Parathyroid adenoma (tissue), 2 donors: ENCODE results near the gene MEIS2.

Experiments used
- H2AFZ ChIP-seq: fragments of 300-600 bp; sonication (generic); one replicate; pipeline ENCODE4 v1.7.0; 2017; ENCODE audit warnings: antibody characterized with exemption, mild to moderate bottlenecking
- H3K27ac ChIP-seq: fragments of 300-600 bp; sonication (generic); one replicate; pipeline ENCODE4 v1.7.0; 2017
- H3K27me3 ChIP-seq: fragments of 300-600 bp; sonication (generic); one replicate; pipeline ENCODE4 v1.7.0; 2017; ENCODE audit warnings: low read length; ENCODE audit not compliant: control insufficient read depth, insufficient read depth
- H3K36me3 ChIP-seq: fragments of 300-600 bp; sonication (generic); one replicate; pipeline ENCODE4 v1.7.0; 2017; ENCODE audit warnings: low read length; ENCODE audit not compliant: control insufficient read depth, insufficient read depth
- H3K4me1 ChIP-seq: fragments of 300-600 bp; sonication (generic); one replicate; pipeline ENCODE4 v1.7.0; 2017; ENCODE audit warnings: control low read depth
- H3K4me2 ChIP-seq: fragments of 300-600 bp; sonication (generic); one replicate; pipeline ENCODE4 v1.7.0; 2017; ENCODE audit warnings: low read length
- H3K4me3 ChIP-seq: fragments of 300-600 bp; sonication (generic); one replicate; pipeline ENCODE4 v1.7.0; 2017; ENCODE audit warnings: low read depth, low read length
- H3K79me2 ChIP-seq: fragments of 300-600 bp; sonication (generic); one replicate; pipeline ENCODE4 v1.7.0; 2017; ENCODE audit warnings: control low read depth
- H3K9ac ChIP-seq: fragments of 300-600 bp; sonication (generic); one replicate; pipeline ENCODE4 v1.7.0; 2017; ENCODE audit warnings: mild to moderate bottlenecking
- H3K9me3 ChIP-seq: fragments of 300-600 bp; sonication (generic); one replicate; pipeline ENCODE4 v1.7.0; 2017; ENCODE audit warnings: low read length; ENCODE audit not compliant: control insufficient read depth
- TF ChIP-seq, protein P1 (sequence below): fragments of 300-600 bp; sonication (generic); IDR thresholded peaks from one replicate; pipeline ENCODE4 v1.7.0; 2017; ENCODE audit warnings: antibody characterized with exemption, mild to moderate bottlenecking
- donor health status: primary hyperparathyroidism.

Gene MEIS2

DNA sequence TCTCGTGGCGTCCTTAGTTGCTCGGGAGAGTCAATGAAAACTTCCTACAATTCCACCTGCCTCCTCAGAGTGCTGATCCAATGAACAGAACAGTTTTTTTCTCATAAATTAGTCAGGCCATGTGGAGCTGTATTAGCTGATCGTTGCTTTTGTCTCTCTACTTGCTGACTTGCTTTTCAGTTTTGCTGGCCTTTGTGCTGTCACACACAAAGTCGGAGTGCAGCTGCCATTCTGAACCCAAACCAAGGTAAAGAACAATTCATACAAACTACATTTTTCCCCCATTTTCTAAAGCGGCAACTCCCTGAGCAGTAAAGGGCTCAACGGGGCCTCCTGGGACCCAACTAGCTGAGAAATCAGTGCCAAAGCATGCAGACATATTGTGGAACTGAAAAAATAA, 43.1 kb downstream of the MEIS2 start:
- H3K9me3 ChIP-seq = no peaks in the 10 kb centered on the region
- no peak overlapping the region for H3K4me2 ChIP-seq
- H2AFZ ChIP-seq = no peak overlapping the region
- no peaks in the 10 kb centered on the region for H3K27me3 ChIP-seq
- no peaks in the 10 kb centered on the region for H3K4me1 ChIP-seq
- no peak overlapping the region for H3K27ac ChIP-seq
- TF ChIP-seq, protein P1, sequence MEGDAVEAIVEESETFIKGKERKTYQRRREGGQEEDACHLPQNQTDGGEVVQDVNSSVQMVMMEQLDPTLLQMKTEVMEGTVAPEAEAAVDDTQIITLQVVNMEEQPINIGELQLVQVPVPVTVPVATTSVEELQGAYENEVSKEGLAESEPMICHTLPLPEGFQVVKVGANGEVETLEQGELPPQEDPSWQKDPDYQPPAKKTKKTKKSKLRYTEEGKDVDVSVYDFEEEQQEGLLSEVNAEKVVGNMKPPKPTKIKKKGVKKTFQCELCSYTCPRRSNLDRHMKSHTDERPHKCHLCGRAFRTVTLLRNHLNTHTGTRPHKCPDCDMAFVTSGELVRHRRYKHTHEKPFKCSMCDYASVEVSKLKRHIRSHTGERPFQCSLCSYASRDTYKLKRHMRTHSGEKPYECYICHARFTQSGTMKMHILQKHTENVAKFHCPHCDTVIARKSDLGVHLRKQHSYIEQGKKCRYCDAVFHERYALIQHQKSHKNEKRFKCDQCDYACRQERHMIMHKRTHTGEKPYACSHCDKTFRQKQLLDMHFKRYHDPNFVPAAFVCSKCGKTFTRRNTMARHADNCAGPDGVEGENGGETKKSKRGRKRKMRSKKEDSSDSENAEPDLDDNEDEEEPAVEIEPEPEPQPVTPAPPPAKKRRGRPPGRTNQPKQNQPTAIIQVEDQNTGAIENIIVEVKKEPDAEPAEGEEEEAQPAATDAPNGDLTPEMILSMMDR = no peak
- no peak overlapping the region for H3K4me3 ChIP-seq
- no peaks in the 10 kb centered on the region for H3K36me3 ChIP-seq
- H3K79me2 ChIP-seq = no peaks in the 10 kb centered on the region
- H3K9ac ChIP-seq = no peak overlapping the region

DNA sequence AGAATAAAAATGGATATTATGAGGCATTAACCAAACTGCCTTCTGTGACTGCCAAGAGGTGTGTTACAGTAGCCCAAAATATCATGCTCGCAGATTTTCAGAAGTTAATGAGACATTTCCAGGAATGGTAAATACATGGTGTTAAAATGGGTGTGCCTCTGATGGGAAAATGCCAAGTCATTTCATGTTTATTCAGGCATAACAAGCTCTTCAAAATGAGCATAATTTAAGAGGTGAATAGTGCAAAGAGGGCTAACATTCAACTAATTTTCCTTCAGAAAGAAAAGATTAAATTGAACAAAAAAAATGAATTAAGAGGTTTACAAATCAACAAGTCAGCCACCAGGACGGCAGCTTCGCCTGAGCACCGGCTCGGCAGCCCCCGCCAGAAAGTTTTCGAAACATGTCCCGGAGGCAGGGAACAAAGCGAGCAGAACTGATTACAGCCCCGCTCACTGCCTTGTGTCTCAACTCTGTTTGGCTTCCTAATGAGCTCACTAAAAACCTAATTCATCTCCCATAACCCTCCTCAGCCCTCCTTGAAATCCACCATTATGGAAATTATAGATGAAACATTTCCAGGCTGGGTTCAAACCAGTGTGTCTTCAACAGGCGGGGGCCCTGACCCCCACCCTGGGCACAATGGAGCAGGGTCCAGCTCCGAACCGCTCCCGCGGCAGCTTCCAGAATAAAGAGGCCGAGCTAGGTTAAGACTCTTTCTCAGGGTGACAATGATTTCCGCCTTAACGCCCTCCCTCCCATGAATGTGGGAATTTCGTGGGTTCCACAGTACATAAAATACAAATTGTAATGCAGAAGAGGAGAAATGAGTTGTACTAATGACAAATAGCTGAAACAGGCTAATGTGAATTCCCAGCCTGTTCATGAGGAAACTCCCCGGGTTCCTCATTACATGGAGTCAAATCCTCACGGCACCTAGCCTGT, 43.9 kb downstream of the MEIS2 start:
- no peak overlapping the region for H3K9ac ChIP-seq
- no peaks in the 10 kb centered on the region for H3K27me3 ChIP-seq
- no peaks in the 10 kb centered on the region for H3K36me3 ChIP-seq
- TF ChIP-seq, protein P1 = no peak
- no peaks in the 10 kb centered on the region for H3K9me3 ChIP-seq
- H3K27ac ChIP-seq = no peak overlapping the region
- H3K4me2 ChIP-seq = no peak overlapping the region
- H3K4me3 ChIP-seq = no peak overlapping the region
- H3K79me2 ChIP-seq = no peaks in the 10 kb centered on the region
- H2AFZ ChIP-seq = no peak overlapping the region
- H3K4me1 ChIP-seq = no peaks in the 10 kb centered on the region

DNA sequence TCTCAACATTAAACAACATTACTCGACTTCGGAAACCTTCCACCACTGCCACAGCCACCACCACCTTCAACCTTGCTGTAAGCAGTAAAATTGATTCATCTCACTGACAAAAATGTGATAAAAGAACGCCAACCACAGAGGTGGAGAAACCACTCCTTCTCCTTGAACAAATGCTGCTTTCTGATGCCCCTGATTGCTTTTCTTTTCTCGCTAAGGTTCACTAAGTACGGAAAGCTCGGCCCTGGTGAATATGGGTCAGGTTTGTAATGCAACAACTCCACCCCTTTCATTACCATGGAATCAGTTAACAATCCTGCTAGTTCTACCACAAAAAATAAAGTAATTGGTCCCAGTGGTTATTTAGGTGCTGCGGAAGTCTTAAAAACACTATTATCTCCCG, 44.9 kb downstream of the MEIS2 start:
- H3K79me2 ChIP-seq = no peaks in the 10 kb centered on the region
- no peaks in the 10 kb centered on the region for H3K36me3 ChIP-seq
- H3K9me3 ChIP-seq = no peaks in the 10 kb centered on the region
- no peak overlapping the region for H3K4me3 ChIP-seq
- no peak overlapping the region for H3K9ac ChIP-seq
- H3K27me3 ChIP-seq = no peaks in the 10 kb centered on the region
- no peaks in the 10 kb centered on the region for H3K4me1 ChIP-seq
- no peak overlapping the region for H3K27ac ChIP-seq
- TF ChIP-seq, protein P1 = no peak
- H2AFZ ChIP-seq = no peak overlapping the region
- no peak overlapping the region for H3K4me2 ChIP-seq

DNA sequence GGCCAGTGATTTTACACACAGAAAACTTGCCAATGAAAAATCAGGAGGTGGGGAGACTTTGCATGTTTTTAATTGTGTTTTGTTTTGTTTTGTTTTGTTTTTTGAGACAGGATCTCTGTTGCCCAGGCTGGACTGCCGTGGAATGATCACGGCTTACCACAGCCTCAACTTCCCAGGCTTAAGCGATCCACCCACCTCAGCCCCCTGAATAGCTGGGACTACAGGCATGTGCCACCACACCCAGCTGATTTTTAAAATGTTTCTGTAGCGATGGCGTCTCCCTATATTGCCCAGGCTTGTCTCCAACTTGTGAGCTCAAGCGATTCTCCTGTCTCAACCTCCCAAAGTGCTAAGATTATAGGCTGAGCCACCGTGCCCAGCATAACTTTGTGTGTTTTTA, 46.0 kb downstream of the MEIS2 start:
- no peak overlapping the region for H3K9ac ChIP-seq
- H3K4me2 ChIP-seq = no peak overlapping the region
- H3K27me3 ChIP-seq = no peaks in the 10 kb centered on the region
- TF ChIP-seq, protein P1 = no peak
- no peaks in the 10 kb centered on the region for H3K4me1 ChIP-seq
- H3K79me2 ChIP-seq = no peaks in the 10 kb centered on the region
- H2AFZ ChIP-seq = no peak overlapping the region
- H3K9me3 ChIP-seq = no peaks in the 10 kb centered on the region
- no peak overlapping the region for H3K27ac ChIP-seq
- no peaks in the 10 kb centered on the region for H3K36me3 ChIP-seq
- H3K4me3 ChIP-seq = no peak overlapping the region

DNA sequence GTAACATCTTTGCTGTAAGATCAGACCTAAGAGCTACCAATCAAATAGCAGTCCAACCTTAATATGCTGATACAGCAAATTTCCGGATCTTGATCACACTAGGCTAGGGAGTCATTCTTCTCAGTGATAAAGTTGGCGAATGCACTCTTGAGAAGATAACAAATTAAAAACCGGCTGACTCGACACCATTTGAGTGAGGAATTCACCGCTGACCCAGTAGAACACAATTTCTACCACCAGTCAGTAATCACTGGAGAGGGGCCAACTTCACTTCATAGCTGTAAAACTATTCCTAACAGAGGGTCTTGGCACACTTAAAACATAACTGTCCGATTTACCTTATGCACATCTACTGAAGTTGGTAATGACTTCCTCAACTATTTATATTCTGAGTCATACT, 47.2 kb downstream of the MEIS2 start:
- Histone ChIP-seq H3K79me2 (no peaks in the 10 kb centered on the region), H3K9ac (no peak overlapping the region), H3K4me1 (no peaks in the 10 kb centered on the region), H3K27me3 (no peaks in the 10 kb centered on the region), H3K27ac (no peak overlapping the region), H3K36me3 (no peaks in the 10 kb centered on the region), H3K4me2 (no peak overlapping the region), H2AFZ (no peak overlapping the region), H3K9me3 (no peaks in the 10 kb centered on the region), H3K4me3 (no peak overlapping the region)
- TF ChIP-seq, protein P1 = no peak
